Measurements from ENCODE around the gene TADA2A.

Gene TADA2A

GRCh38 chr17:37494401-37494831 is 87.7 kb downstream of the TADA2A start:
- Histone ChIP-seq H3K9me2 (replicated peaks; ENCODE audit: low read depth, low read length) (no peaks in the 10 kb centered on the region), H3K4me3 (ENCODE audit: low read length, poor library complexity, severe bottlenecking) (no peak overlapping the region), H3K36me3 (ENCODE audit: insufficient read depth, low read length) (no peaks in the 10 kb centered on the region), H3K9me3 (ENCODE audit: insufficient read depth, low read depth, low read length) (no peaks in the 10 kb centered on the region), H3K27me3 (ENCODE audit: insufficient read depth, low read length, poor library complexity, severe bottlenecking) (no peaks in the 10 kb centered on the region), H4K20me1 (ENCODE audit: insufficient read depth, low read length, poor library complexity, severe bottlenecking) (peaks cover 21% of the 10 kb centered on the region), H2AFZ (ENCODE audit: low read length) (no peak overlapping the region), H3K79me2 (ENCODE audit: insufficient read depth, low read length) (peaks cover 75% of the 10 kb centered on the region), H3K4me2 (ENCODE audit: low read depth, low read length, poor library complexity, severe bottlenecking) (no peak overlapping the region), H3K4me1 (ENCODE audit: insufficient read depth, low read length, poor library complexity, severe bottlenecking) (peaks cover 22% of the 10 kb centered on the region), H3K9ac (ENCODE audit: low read depth, low read length, poor library complexity, severe bottlenecking) (no peak overlapping the region), H3F3A (ENCODE audit: low read depth) (no peaks in the 10 kb centered on the region)
- TF ChIP-seq EZH2phosphoT487 (IDR thresholded peaks at IDR 0.05; ENCODE audit: borderline replicate concordance) (no peak), CTCF (conservative IDR thresholded peaks at IDR 0.05; ENCODE audit: low read length) (no peak)

GRCh38 chr17:37494971-37495370 is 88.3 kb downstream of the TADA2A start:
- H3K9me2 ChIP-seq (replicated peaks; ENCODE audit: low read depth, low read length), result no peaks in the 10 kb centered on the region
- no peak overlapping the region for H3K4me3 ChIP-seq (ENCODE audit: low read length, poor library complexity, severe bottlenecking)
- no peaks in the 10 kb centered on the region for H3F3A ChIP-seq (ENCODE audit: low read depth)
- peaks cover 79% of the 10 kb centered on the region for H3K79me2 ChIP-seq (ENCODE audit: insufficient read depth, low read length)
- H2AFZ ChIP-seq (ENCODE audit: low read length), result no peak overlapping the region
- peaks cover 21% of the 10 kb centered on the region for H4K20me1 ChIP-seq (ENCODE audit: insufficient read depth, low read length, poor library complexity, severe bottlenecking)
- no peak overlapping the region for H3K9ac ChIP-seq (ENCODE audit: low read depth, low read length, poor library complexity, severe bottlenecking)
- no peaks in the 10 kb centered on the region for H3K27me3 ChIP-seq (ENCODE audit: insufficient read depth, low read length, poor library complexity, severe bottlenecking)
- no peak overlapping the region for H3K4me2 ChIP-seq (ENCODE audit: low read depth, low read length, poor library complexity, severe bottlenecking)
- H3K4me1 ChIP-seq (ENCODE audit: insufficient read depth, low read length, poor library complexity, severe bottlenecking), result peaks cover 22% of the 10 kb centered on the region
- TF ChIP-seq EZH2phosphoT487 (IDR thresholded peaks at IDR 0.05; ENCODE audit: borderline replicate concordance), result no peak
- no peak for TF ChIP-seq CTCF (conservative IDR thresholded peaks at IDR 0.05; ENCODE audit: low read length)
- no peaks in the 10 kb centered on the region for H3K9me3 ChIP-seq (ENCODE audit: insufficient read depth, low read depth, low read length)
- no peaks in the 10 kb centered on the region for H3K36me3 ChIP-seq (ENCODE audit: insufficient read depth, low read length)

- TF ChIP-seq EZH2phosphoT487 (IDR thresholded peaks at IDR 0.05; ENCODE audit: borderline replicate concordance) (no peak), CTCF (conservative IDR thresholded peaks at IDR 0.05; ENCODE audit: low read length) (no peak)
- H3K4me1 ChIP-seq (ENCODE audit: insufficient read depth, low read length, poor library complexity, severe bottlenecking), result no peaks in the 10 kb centered on the region
- H4K20me1 ChIP-seq (ENCODE audit: insufficient read depth, low read length, poor library complexity, severe bottlenecking), result no peaks in the 10 kb centered on the region
- H3K79me2 ChIP-seq (ENCODE audit: insufficient read depth, low read length), result peaks cover 72% of the 10 kb centered on the region
- no peaks in the 10 kb centered on the region for H3K9me3 ChIP-seq (ENCODE audit: insufficient read depth, low read depth, low read length)
- H3K27me3 ChIP-seq (ENCODE audit: insufficient read depth, low read length, poor library complexity, severe bottlenecking), result no peaks in the 10 kb centered on the region
- H3F3A ChIP-seq (ENCODE audit: low read depth), result no peaks in the 10 kb centered on the region
- no peak overlapping the region for H3K4me2 ChIP-seq (ENCODE audit: low read depth, low read length, poor library complexity, severe bottlenecking)
- H3K36me3 ChIP-seq (ENCODE audit: insufficient read depth, low read length), result no peaks in the 10 kb centered on the region
- no peak overlapping the region for H3K4me3 ChIP-seq (ENCODE audit: low read length, poor library complexity, severe bottlenecking)
- H3K9ac ChIP-seq (ENCODE audit: low read depth, low read length, poor library complexity, severe bottlenecking), result no peak overlapping the region
- no peak overlapping the region for H2AFZ ChIP-seq (ENCODE audit: low read length)
- no peaks in the 10 kb centered on the region for H3K9me2 ChIP-seq (replicated peaks; ENCODE audit: low read depth, low read length)
These were observed 93.7 kb downstream of the TADA2A start for GRCh38 chr17:37500378-37500777.

Measured in Loucy (cell line).